ENCODE data around the gene CHD1L.

- TF ChIP-seq CTCF (IDR thresholded peaks at IDR 0.05; ENCODE audit: low read depth, low read length, poor library complexity, severe bottlenecking) (no peak), EZH2phosphoT487 (IDR thresholded peaks at IDR 0.05; ENCODE audit: borderline replicate concordance, low read length) (no peak)
These were observed 493 bp upstream of the CHD1L start for GRCh38 chr1:147241934-147242448.

All from DOHH2 (cell line).